Subcutaneous abdominal adipose tissue (tissue), 5 donors: Measurements from ENCODE around the gene UPB1.

Experiments
- H3K27ac ChIP-seq: one replicate; pipeline ENCODE4 v1.7.0; 2013; ENCODE audit warnings: low read depth, mild to moderate bottlenecking, inconsistent platforms, low read length, moderate library complexity
- H3K27me3 ChIP-seq, 5 donors: one replicate each; pipeline ENCODE4 v1.7.0; 2013; ENCODE audit warnings: low read length in 5 of 5, inconsistent platforms in 1 of 5; ENCODE audit not compliant: control insufficient read depth in 5 of 5, insufficient read depth in 4 of 5
- H3K36me3 ChIP-seq, 5 donors: one replicate each; pipeline ENCODE4 v1.7.0; 2013; ENCODE audit warnings: low read length in 5 of 5; ENCODE audit not compliant: control insufficient read depth in 5 of 5, insufficient read depth in 5 of 5
- H3K4me1 ChIP-seq, 5 donors: one replicate each; pipeline ENCODE4 v1.7.0; 2013; ENCODE audit warnings: low read length in 5 of 5, mild to moderate bottlenecking in 3 of 5, moderate library complexity in 1 of 5; ENCODE audit not compliant: control insufficient read depth in 5 of 5, insufficient read depth in 5 of 5
- H3K4me3 ChIP-seq, 5 donors: one replicate each; pipeline ENCODE4 v1.7.0; 2013; ENCODE audit warnings: low read length in 5 of 5, low read depth in 1 of 5
- H3K9ac ChIP-seq, 5 donors: one replicate each; pipeline ENCODE4 v1.7.0; 2013; ENCODE audit warnings: low read length in 5 of 5, mild to moderate bottlenecking in 4 of 5, moderate library complexity in 3 of 5
- H3K9me3 ChIP-seq, 5 donors: one replicate each; pipeline ENCODE4 v1.7.0; 2013; ENCODE audit warnings: low read length in 5 of 5; ENCODE audit not compliant: control insufficient read depth in 5 of 5
- donor health status: healthy.
- donor health status: healthy.
- donor health status: healthy.
- donor health status: healthy.
- donor health status: healthy.

The UPB1 gene

DNA sequence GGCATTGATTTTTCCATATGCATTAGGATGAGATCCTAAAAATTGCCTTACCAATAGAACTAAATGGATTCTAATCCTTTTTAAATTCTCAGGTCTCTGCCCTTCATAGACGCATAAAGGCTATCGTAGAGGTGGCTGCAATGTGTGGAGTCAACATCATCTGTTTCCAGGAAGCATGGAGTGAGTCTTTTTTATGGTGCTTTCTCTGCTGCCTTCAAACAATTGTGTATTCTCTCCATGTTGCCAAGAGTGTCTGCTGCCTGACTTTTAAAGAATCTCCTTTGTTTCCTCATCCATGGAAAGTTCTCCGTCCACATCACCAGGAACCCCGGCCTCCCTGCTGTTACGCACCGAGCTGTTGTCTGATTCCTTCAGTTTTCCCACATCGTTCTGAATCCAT lies 6.9 kb downstream of the UPB1 start:
- H3K4me1 ChIP-seq: peaks cover 0 to 20% (median 15%) of the 10 kb centered on the region in 5 donors
- H3K9me3 ChIP-seq: no peaks in the 10 kb centered on the region
- H3K9ac ChIP-seq: no peak overlapping the region
- no peaks in the 10 kb centered on the region for H3K36me3 ChIP-seq
- H3K4me3 ChIP-seq: no peak overlapping the region
- peaks cover 0 to 7% (median 0%) of the 10 kb centered on the region in 5 donors for H3K27me3 ChIP-seq
- H3K27ac ChIP-seq: no peak overlapping the region

GRCh38 chr22:24502541-24502940 lies 7.4 kb downstream of the UPB1 start:
- Histone ChIP-seq H3K4me1 (peaks cover 0 to 25% (median 19%) of the 10 kb centered on the region in 5 donors), H3K9ac (no peak overlapping the region), H3K27me3 (peaks cover 0 to 7% (median 0%) of the 10 kb centered on the region in 5 donors), H3K36me3 (no peaks in the 10 kb centered on the region), H3K27ac (no peak overlapping the region), H3K4me3 (no peak overlapping the region), H3K9me3 (no peaks in the 10 kb centered on the region)

DNA sequence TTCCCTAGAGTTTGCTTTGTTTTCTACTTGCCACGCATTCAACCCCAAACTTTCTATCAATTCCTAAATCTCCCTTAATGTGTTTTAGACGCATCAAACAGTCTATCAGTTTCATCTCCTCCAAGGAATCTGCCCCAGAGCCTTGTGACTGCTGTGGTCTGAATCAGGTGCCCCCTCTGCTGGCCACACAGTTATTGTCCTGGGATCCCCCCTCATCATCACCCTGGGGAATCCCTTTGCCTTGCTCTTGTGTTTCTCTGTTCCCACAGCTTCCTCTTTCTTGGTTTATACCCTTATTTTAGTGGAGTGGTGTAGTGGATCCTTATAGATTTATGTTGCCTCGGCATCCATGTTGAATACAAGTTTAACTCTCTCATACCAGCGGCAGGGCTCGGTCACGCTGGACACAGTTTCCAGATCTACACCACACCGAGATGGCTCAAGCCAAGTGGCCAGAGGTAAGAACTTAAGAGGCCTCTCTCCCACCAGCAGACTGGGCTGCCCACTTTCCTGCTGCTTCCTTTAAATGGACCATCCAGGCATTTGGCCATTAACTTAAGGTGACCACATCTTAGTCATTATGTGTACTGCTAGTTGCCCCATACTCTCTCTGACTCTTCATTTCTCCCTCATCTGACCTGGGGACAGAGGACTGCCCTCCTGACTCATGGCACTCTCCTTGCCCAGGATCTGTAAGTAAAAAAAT lies 8.2 kb downstream of the UPB1 start:
- Histone ChIP-seq H3K27me3 (peaks cover 0 to 7% (median 0%) of the 10 kb centered on the region in 5 donors), H3K4me3 (no peak overlapping the region), H3K4me1 (peaks cover 0 to 26% (median 19%) of the 10 kb centered on the region in 5 donors), H3K9ac (no peak overlapping the region), H3K9me3 (no peaks in the 10 kb centered on the region), H3K36me3 (no peaks in the 10 kb centered on the region), H3K27ac (no peak overlapping the region)

DNA sequence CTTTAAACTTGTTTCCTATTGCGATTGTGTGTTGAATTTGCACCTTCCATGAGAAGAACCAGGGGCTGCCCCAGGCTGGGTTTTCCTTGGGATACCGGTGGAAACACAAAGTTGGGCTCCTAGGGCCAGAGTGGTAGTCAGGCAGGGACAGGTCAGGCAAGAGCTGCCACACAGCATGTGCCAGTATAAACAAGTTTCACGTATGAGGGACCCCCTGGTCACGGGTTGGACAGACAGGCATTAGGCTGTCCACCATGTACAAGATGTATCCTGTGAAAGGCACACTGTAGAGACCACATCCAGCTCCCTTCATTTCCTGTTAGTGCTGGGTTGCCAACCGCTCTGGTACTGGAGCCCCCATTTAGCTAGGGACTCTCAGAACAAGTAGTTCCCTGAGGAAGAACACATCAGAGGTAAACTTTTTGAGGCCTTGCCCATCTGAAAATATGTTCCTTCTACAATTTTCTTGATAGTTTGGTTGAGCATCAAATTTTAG lies 8.8 kb downstream of the UPB1 start:
- H3K4me1 ChIP-seq: peaks cover 0 to 26% (median 19%) of the 10 kb centered on the region in 5 donors
- no peaks in the 10 kb centered on the region for H3K9me3 ChIP-seq
- no peak overlapping the region for H3K9ac ChIP-seq
- H3K36me3 ChIP-seq: no peaks in the 10 kb centered on the region
- peaks cover 0 to 7% (median 0%) of the 10 kb centered on the region in 5 donors for H3K27me3 ChIP-seq
- no peak overlapping the region for H3K27ac ChIP-seq
- no peak overlapping the region for H3K4me3 ChIP-seq

DNA sequence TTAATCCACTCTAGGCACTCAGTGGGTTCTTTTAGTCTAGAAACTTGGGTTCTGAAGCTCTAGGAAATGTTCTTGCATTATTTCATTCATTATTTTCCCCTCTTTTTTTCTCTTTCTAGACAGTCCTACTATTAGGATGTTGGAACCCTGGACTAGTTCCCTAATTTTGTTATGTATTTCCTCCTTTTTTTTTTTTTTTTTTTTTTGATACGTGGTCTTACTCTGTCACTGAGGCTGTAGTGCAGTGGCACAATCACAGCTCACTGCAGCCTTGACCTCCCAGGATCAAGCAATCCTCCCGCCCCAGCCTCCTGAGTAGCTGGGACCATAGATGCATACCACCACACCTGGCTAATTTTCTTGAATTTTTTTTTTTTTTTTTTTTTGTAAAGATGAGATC lies 9.4 kb downstream of the UPB1 start:
- H3K9me3 ChIP-seq: no peaks in the 10 kb centered on the region
- peaks cover 0 to 7% (median 0%) of the 10 kb centered on the region in 5 donors for H3K27me3 ChIP-seq
- no peak overlapping the region for H3K4me3 ChIP-seq
- peak overlapping the region; percentile 43 for H3K27ac ChIP-seq
- no peak overlapping the region for H3K9ac ChIP-seq
- H3K4me1 ChIP-seq: peaks cover 0 to 26% (median 19%) of the 10 kb centered on the region in 5 donors
- H3K36me3 ChIP-seq: no peaks in the 10 kb centered on the region

DNA sequence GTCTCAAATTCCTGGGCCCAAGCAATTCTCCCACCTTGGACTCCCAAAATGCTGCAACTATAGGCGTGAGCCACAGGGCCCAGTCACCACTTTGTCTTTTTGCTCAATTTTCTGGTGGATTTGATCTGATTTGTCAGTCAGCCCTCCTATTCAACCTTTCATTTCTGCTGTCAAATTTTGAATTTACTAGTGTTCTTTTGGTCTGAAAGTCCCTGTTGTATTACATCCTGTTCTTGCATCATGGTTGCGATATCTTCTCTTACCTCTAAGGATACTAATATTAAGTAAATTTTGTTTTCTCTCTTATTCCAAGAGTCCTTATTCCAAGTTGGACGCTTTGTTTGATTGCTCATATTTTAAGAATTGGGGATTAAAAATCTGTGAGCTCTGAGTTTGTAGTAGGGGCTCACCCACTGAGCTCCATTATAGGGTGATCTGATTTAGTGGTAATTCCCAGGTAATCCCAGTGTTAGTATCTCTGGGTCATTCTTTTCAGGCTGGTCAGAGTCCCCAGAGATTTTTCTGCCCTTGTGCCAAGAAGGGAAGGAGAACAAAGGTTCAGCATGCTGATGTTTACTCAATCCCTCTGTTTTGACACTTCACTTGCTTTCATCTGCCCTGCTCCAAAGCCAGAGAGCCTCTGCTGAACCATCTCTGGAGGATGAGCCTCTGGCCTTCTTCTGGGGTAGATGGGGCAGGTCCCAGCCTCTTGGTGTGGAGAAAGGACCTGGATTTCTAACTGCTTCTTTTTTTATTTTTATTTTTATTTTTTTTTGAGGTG lies 10.0 kb downstream of the UPB1 start:
- H3K9ac ChIP-seq: no peak overlapping the region
- H3K27me3 ChIP-seq: peaks cover 0 to 7% (median 0%) of the 10 kb centered on the region in 5 donors
- no peaks in the 10 kb centered on the region for H3K9me3 ChIP-seq
- H3K4me1 ChIP-seq: peaks cover 0 to 27% (median 19%) of the 10 kb centered on the region in 5 donors
- no peak overlapping the region for H3K4me3 ChIP-seq
- H3K27ac ChIP-seq: peak overlapping the region; percentile 43
- no peaks in the 10 kb centered on the region for H3K36me3 ChIP-seq

DNA sequence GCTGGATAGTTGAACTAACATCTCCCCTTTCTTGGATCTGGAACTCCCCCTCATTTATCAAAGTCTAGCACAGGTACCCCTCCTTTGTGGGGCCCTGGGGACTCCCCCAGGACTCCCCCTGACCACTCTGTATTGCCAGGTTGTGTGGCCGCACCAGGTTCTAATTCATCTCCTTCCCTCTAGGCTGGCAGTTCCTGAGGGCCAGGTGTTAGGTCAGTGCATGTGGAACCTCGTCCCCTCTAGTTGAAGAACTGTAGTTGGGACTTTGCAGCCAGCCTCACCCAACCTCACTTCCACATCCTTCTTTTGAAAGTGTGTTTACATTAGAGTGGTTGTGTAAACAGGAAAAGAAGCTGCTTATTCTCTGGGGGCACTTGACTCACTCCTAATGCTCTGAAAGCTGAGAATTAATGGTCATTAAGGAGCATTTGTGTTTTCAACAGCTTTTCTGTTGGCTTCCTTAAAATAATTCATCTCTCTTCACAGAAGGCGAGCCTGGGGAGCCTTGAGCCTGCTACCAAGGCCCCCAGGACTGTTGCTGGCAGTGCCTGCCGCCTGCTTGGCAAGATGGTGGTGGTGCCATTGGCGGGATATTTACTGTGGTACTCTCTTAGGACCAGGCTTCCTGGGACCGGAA lies 11.8 kb downstream of the UPB1 start:
- H3K27me3 ChIP-seq: no peaks in the 10 kb centered on the region
- no peaks in the 10 kb centered on the region for H3K9me3 ChIP-seq
- no peak overlapping the region for H3K9ac ChIP-seq
- no peak overlapping the region for H3K4me3 ChIP-seq
- H3K4me1 ChIP-seq: peaks cover 7 to 38% (median 34%) of the 10 kb centered on the region in 5 donors
- H3K36me3 ChIP-seq: no peaks in the 10 kb centered on the region
- H3K27ac ChIP-seq: peak overlapping the region; percentile 37

DNA sequence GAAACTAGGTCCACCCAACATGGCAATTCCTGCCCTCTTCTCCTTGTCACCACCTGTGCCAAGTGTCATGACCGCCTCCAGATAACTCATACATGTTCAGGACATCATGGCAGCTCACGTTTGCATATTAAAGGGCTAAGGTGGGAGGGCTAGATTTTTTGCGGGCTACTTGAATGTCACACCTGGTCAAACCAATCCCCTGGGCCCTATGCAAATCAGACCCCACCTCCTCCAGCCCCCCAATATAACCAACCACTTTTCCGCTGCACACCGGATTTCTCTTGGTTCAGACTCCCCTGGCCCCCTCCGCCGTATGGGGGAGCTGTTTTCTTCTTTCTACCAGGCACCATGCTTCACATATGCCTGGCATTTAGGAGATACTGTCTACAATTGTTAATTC lies 12.6 kb downstream of the UPB1 start:
- Histone ChIP-seq H3K36me3 (no peaks in the 10 kb centered on the region), H3K9me3 (no peaks in the 10 kb centered on the region), H3K27ac (no peak overlapping the region), H3K4me1 (peaks cover 7 to 42% (median 41%) of the 10 kb centered on the region in 5 donors), H3K4me3 (no peak overlapping the region), H3K27me3 (no peaks in the 10 kb centered on the region), H3K9ac (no peak overlapping the region)

GRCh38 chr22:24510637-24511625 lies 15.8 kb downstream of the UPB1 start:
- peak overlapping the region; percentile 23 for H3K27ac ChIP-seq
- H3K27me3 ChIP-seq: no peaks in the 10 kb centered on the region
- H3K9me3 ChIP-seq: no peaks in the 10 kb centered on the region
- peak overlapping the region in 1 of 5 donors; percentile 48 for H3K4me3 ChIP-seq
- no peaks in the 10 kb centered on the region for H3K36me3 ChIP-seq
- H3K9ac ChIP-seq: peak overlapping the region in 1 of 5 donors; percentile 26
- peaks cover 7 to 34% (median 32%) of the 10 kb centered on the region in 5 donors for H3K4me1 ChIP-seq
